GM12878 (cell line): ENCODE data around the gene MLLT3. TPM values are rescaled to one million over a fixed set of nuclear protein-coding genes. Genes with fewer than 3 reads are reported as not detected.

Experiments used
- ATAC-seq: fragments of 200-7000 bp; cut with Tn5 transposase; 3 replicates; pipeline ENCODE4 v1.9.1; 2020; ENCODE audit warnings: mild to moderate bottlenecking, moderate library complexity
- BruUV-seq: library from RNA; stranded (reverse); fragments of 400-500 nt; replicated peaks from 2 replicates; lab custom pipeline; 2021; lab: Mats Ljungman, UMichigan
- CTCF ChIA-PET: fragments of 300-600 bp; sonication (Branson Sonifier 250); formaldehyde crosslinking; extraction: SDS; loops from one replicate; lab custom pipeline; 2021; ENCODE audit warnings: inconsistent platforms; lab: Yijun Ruan, JAX
- POLR2A ChIA-PET: fragments of 350-600 bp; formaldehyde crosslinking; extraction: SDS; loops from one replicate; lab custom pipeline; 2021; ENCODE audit warnings: inconsistent platforms; lab: Charles Lee
- RAD21 ChIA-PET: fragments of 300-600 bp; sonication (Branson Sonifier 250); formaldehyde crosslinking; loops from one replicate; lab custom pipeline; 2023; ENCODE audit warnings: antibody characterized with exemption; ENCODE audit not compliant: unreplicated experiment; lab: Charles Lee
- SMC1A ChIA-PET: fragments of 300-600 bp; sonication (Branson Sonifier 250); formaldehyde crosslinking; loops from one replicate; lab custom pipeline; 2023; ENCODE audit not compliant: unreplicated experiment, uncharacterized antibody; lab: Charles Lee
- DNase-seq: peaks from one replicate; pipeline ENCODE4 v3.0.0-alpha.2; 2011; ENCODE audit warnings: low read depth, low spot score
- FAIRE-seq: peaks from 3 replicates; lab custom pipeline; 2011; peaks lifted over from hg19 to GRCh38; lab: Jason Lieb, UNC
- H2AFZ ChIP-seq: 2 replicates; pipeline ENCODE4 v1.6.0; 2011; ENCODE audit warnings: low read depth, low read length, control low read depth; ENCODE audit not compliant: control insufficient read depth
- H3K27ac ChIP-seq: 2 replicates; pipeline ENCODE4 v1.5.1; 2011; ENCODE audit warnings: control low read depth; ENCODE audit not compliant: control insufficient read depth, insufficient read depth
- H3K27me3 ChIP-seq, 2 experiments: replicated peaks in 1 of 2; 2 replicates each; pipeline versions ENCODE4 v1.6.0 to v1.6.1; 2011; ENCODE audit warnings: low read length in 1 of 2; ENCODE audit not compliant: control insufficient read depth in 2 of 2, insufficient read depth in 2 of 2
- H3K36me3 ChIP-seq, 2 experiments: 2 replicates each; pipeline ENCODE4 v1.5.1; 2011; ENCODE audit warnings: low read length in 1 of 2; ENCODE audit not compliant: control insufficient read depth in 2 of 2, insufficient read depth in 2 of 2
- H3K4me1 ChIP-seq: 2 replicates; pipeline ENCODE4 v1.6.1; 2011; ENCODE audit warnings: mild to moderate bottlenecking, low read length, moderate library complexity, mixed read lengths; ENCODE audit not compliant: control insufficient read depth, insufficient read depth
- H3K4me2 ChIP-seq: 2 replicates; pipeline ENCODE4 v1.6.0; 2011; ENCODE audit warnings: control low read depth; ENCODE audit not compliant: control insufficient read depth, insufficient read depth
- H3K4me3 ChIP-seq: fragments of 200-600 bp; sonication (generic); 2 replicates; pipeline ENCODE4 v1.5.1; 2016
- H3K79me2 ChIP-seq: 2 replicates; pipeline ENCODE4 v1.6.0; 2011; ENCODE audit warnings: low read length; ENCODE audit not compliant: control insufficient read depth, insufficient read depth
- H3K9ac ChIP-seq: 2 replicates; pipeline ENCODE4 v1.8.0; 2011; ENCODE audit warnings: low read length, control low read depth, mixed read lengths; ENCODE audit not compliant: control insufficient read depth, insufficient read depth
- H3K9me3 ChIP-seq: replicated peaks from 3 replicates; pipeline ENCODE4 v1.5.1; 2011; ENCODE audit warnings: mild to moderate bottlenecking, low read length; ENCODE audit not compliant: control insufficient read depth, insufficient read depth
- H4K20me1 ChIP-seq: 2 replicates; pipeline ENCODE4 v1.6.0; 2011; ENCODE audit not compliant: control insufficient read depth, insufficient read depth
- ATF2 ChIP-seq: IDR thresholded peaks from 2 replicates; pipeline ENCODE4 v1.6.1; 2012; ENCODE audit warnings: low read length, inconsistent platforms
- HDAC6 ChIP-seq: fragments of 200-600 bp; sonication (generic); IDR thresholded peaks from one replicate; pipeline ENCODE4 v1.8.0; 2017; ENCODE audit warnings: antibody characterized with exemption; ENCODE audit not compliant: unreplicated experiment
- KAT2A ChIP-seq: conservative IDR thresholded peaks from 2 replicates; pipeline ENCODE4 v1.6.1; 2011; ENCODE audit warnings: low read depth, low read length; ENCODE audit not compliant: control insufficient read depth
- POLR2AphosphoS5 ChIP-seq: IDR thresholded peaks from 2 replicates; pipeline ENCODE4 v1.6.1; 2011; ENCODE audit warnings: mild to moderate bottlenecking, low read length, inconsistent platforms
- SMAD1 ChIP-seq: fragments of 450-650 bp; IDR thresholded peaks from 2 replicates; pipeline ENCODE4 v1.6.1; 2018; ENCODE audit warnings: mild to moderate bottlenecking, low read depth; ENCODE audit not compliant: partially characterized antibody
- STAT1 ChIP-seq: fragments of 450-650 bp; conservative IDR thresholded peaks from 2 replicates; pipeline ENCODE4 v1.6.1; 2014; ENCODE audit warnings: antibody characterized with exemption, mild to moderate bottlenecking
- STAT3 ChIP-seq: IDR thresholded peaks from 2 replicates; pipeline ENCODE4 v1.6.1; 2011; ENCODE audit warnings: low read depth, low read length, improper control_type of control experiment
- TCF7 ChIP-seq: IDR thresholded peaks from 2 replicates; pipeline ENCODE4 v1.6.1; 2014; ENCODE audit warnings: antibody characterized with exemption, borderline replicate concordance
- ZNF24 ChIP-seq: fragments of 450-650 bp; IDR thresholded peaks from 2 replicates; pipeline ENCODE4 v1.6.1; 2017; ENCODE audit warnings: antibody characterized with exemption, mild to moderate bottlenecking
- WGBS: methylation state at CpG from one replicate; pipeline ENCODE4 v1.1.6; 2016; ENCODE audit warnings: low lambda C conversion rate; ENCODE audit not compliant: insufficient replicate concordance, insufficient coverage; ENCODE audit errors: missing lambda C conversion rate; 5-methylcytosine and 5-hydroxymethylcytosine counted together
- in situ Hi-C: fragments of 300-500 bp; cut with MboI; formaldehyde crosslinking; loops from 9 replicates; pipeline ENCODE4 v1.14.3; 2018; ENCODE audit warnings: mixed read lengths
- intact Hi-C: fragments of 100-400 bp; cut with micrococcal nuclease; formaldehyde crosslinking; loops from one replicate; pipeline ENCODE4 v1.14.2; 2022; ENCODE audit not compliant: unreplicated experiment
- polyA plus RNA-seq, 11 experiments: library from polyadenylated mRNA; depleted of rRNA in 4 of 11; unstranded in 6 of 11; stranded (reverse) in 5 of 11; fragments of >200 nt; fragmentation: Nextera tagmentation in 4 of 11; fragmentation: Illumina TruSeq in 1 of 11; extraction: Ambion mirVana in 4 of 11; extraction: Trizol in 1 of 11; gene quantifications; 1 replicate in 1 of 11; 2 replicates in 10 of 11; pipeline versions ENCODE4 v1.2.1 to v1.2.3, GENCODE V29; 2011 to 2016; ENCODE audit warnings: inconsistent platforms in 2 of 11, missing spikeins in 2 of 11, low read depth in 1 of 11
- total RNA-seq, 4 experiments: library from RNA; depleted of rRNA in 3 of 4; stranded (reverse); fragments of >200 nt in 3 of 4; fragmentation: Illumina TruSeq in 1 of 4; extraction: Trizol in 1 of 4; gene quantifications; 2 replicates each; pipeline versions ENCODE4 v1.2.1 to v1.2.3, GENCODE V29; 2013 to 2021
- TF ChIP-seq, protein P1 (sequence below): IDR thresholded peaks from 2 replicates; pipeline ENCODE4 v1.6.1; 2012; ENCODE audit warnings: low read depth, low read length, improper control_type of control experiment

The MLLT3 gene
- total and polyA plus RNA-seq, 10 of the 15 experiments (the other 5 are each of a cell fraction or from before 2014, with no cell fraction given) = 17.7 to 72.3 (median 35.6) TPM

- no peak overlapping the region for H3K27ac ChIP-seq
- H3K27me3 ChIP-seq = no peaks in the 10 kb centered on the region
- no peak overlapping the region for H3K4me2 ChIP-seq
- in situ Hi-C loops = no loop called here
- ChIA-PET POLR2A (no interaction called here), CTCF (no interaction called here), RAD21 (interaction anchor here (1.3 kb wide), 1 partner anchor 11 kb away, joined by 6 read pairs; no protein-coding TSS in a partner anchor), SMC1A (interaction anchor here (1.7 kb wide), 1 partner anchor 10 kb away, joined by 10 read pairs; no protein-coding TSS in a partner anchor)
- 13% methylated on average over 4 of the region's 4 CpGs for WGBS
- H3K36me3 ChIP-seq = no peaks in the 10 kb centered on the region; a peak in 1 of 4 replicates
- H2AFZ ChIP-seq = no peak overlapping the region
- FAIRE-seq = no peak
- no peaks in the 10 kb centered on the region for H3K9me3 ChIP-seq
- TF ChIP-seq STAT3 = no peak
- TF ChIP-seq KAT2A = no peak
- TF ChIP-seq ATF2 = no peak
- no peak for TF ChIP-seq SMAD1
- TF ChIP-seq, protein P1, sequence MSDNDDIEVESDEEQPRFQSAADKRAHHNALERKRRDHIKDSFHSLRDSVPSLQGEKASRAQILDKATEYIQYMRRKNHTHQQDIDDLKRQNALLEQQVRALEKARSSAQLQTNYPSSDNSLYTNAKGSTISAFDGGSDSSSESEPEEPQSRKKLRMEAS = no peak
- TF ChIP-seq POLR2AphosphoS5 = no peak
- no peak for TF ChIP-seq TCF7
- no peak for TF ChIP-seq HDAC6
- no peak for TF ChIP-seq ZNF24
- no peak for TF ChIP-seq STAT1
- ATAC-seq = peak; percentile 54; the same call in 2 of the 3 replicates
- no peaks in the 10 kb centered on the region for H3K79me2 ChIP-seq
- intact Hi-C loops = no loop called here
- H3K9ac ChIP-seq = no peak overlapping the region
- H3K4me3 ChIP-seq = no peak overlapping the region
- H4K20me1 ChIP-seq = no peaks in the 10 kb centered on the region
- peaks cover 4% of the 10 kb centered on the region; the same call in 1 of the 2 replicates for H3K4me1 ChIP-seq
- no peak for DNase-seq
- no TSS peak for BruUV-seq
Measured at GRCh38 chr9:20397348-20397747, 225.0 kb downstream of the MLLT3 start.
